Nephron (organoid): ENCODE data around the gene TLE4.

Experiments used
- H3K27ac Mint-ChIP-seq, 3 experiments: 2 replicates each; pipeline ENCODE4 v1.8.0; 2020; ENCODE audit warnings: mixed read lengths in 3 of 3, mild to moderate bottlenecking in 2 of 3, moderate library complexity in 1 of 3
- H3K27me3 Mint-ChIP-seq: 2 replicates; pipeline ENCODE4 v1.8.0; 2021; ENCODE audit warnings: low read depth, mild to moderate bottlenecking, moderate library complexity, mixed read lengths
- H3K36me3 Mint-ChIP-seq: 2 replicates; pipeline ENCODE4 v1.8.0; 2020; ENCODE audit warnings: low read depth, mixed read lengths
- H3K4me1 Mint-ChIP-seq: 2 replicates; pipeline ENCODE4 v1.8.0; 2020; ENCODE audit warnings: mixed read lengths
- H3K4me3 Mint-ChIP-seq, 3 experiments: 2 replicates each; pipeline ENCODE4 v1.8.0; 2020; ENCODE audit warnings: mild to moderate bottlenecking in 3 of 3, mixed read lengths in 3 of 3, moderate library complexity in 2 of 3
- H3K9me3 Mint-ChIP-seq: 2 replicates; pipeline ENCODE4 v1.8.0; 2020; ENCODE audit warnings: mixed read lengths
- CTCF ChIP-seq, 3 experiments: fragments of 200-600 bp; sonication (generic); IDR thresholded peaks; one replicate each; pipeline ENCODE4 v1.5.0; 2021; ENCODE audit warnings: antibody characterized with exemption in 3 of 3; ENCODE audit not compliant: unreplicated experiment in 3 of 3

The TLE4 gene

GRCh38 chr9:79658926-79659325 is 87.2 kb downstream of the TLE4 start:
- no peak for TF ChIP-seq CTCF (IDR thresholded peaks at IDR 0.05; ENCODE audit: unreplicated experiment in 3 of 3)
- no peak overlapping the region for H3K4me3 Mint-ChIP-seq
- H3K36me3 Mint-ChIP-seq, result peaks cover 40% of the 10 kb centered on the region
- H3K27ac Mint-ChIP-seq, result no peak overlapping the region
- peaks cover 30% of the 10 kb centered on the region for H3K4me1 Mint-ChIP-seq
- no peaks in the 10 kb centered on the region for H3K27me3 Mint-ChIP-seq
- no peaks in the 10 kb centered on the region for H3K9me3 Mint-ChIP-seq

GRCh38 chr9:79660615-79661014 is 88.8 kb downstream of the TLE4 start:
- no peak for TF ChIP-seq CTCF (IDR thresholded peaks at IDR 0.05; ENCODE audit: unreplicated experiment in 3 of 3)
- Mint-ChIP-seq H3K4me3 (no peak overlapping the region), H3K27me3 (no peaks in the 10 kb centered on the region), H3K4me1 (peaks cover 41% of the 10 kb centered on the region), H3K36me3 (peaks cover 29% of the 10 kb centered on the region), H3K9me3 (no peaks in the 10 kb centered on the region), H3K27ac (peak overlapping the region in 1 of 3 experiments; percentile 66)

- Mint-ChIP-seq H3K4me1 (peaks cover 41% of the 10 kb centered on the region), H3K27me3 (no peaks in the 10 kb centered on the region), H3K9me3 (no peaks in the 10 kb centered on the region), H3K27ac (no peak overlapping the region), H3K36me3 (peaks cover 26% of the 10 kb centered on the region), H3K4me3 (no peak overlapping the region)
- no peak for TF ChIP-seq CTCF (IDR thresholded peaks at IDR 0.05; ENCODE audit: unreplicated experiment in 3 of 3)
Measured at GRCh38 chr9:79661279-79661678, 89.5 kb downstream of the TLE4 start.

- no peak for TF ChIP-seq CTCF (IDR thresholded peaks at IDR 0.05; ENCODE audit: unreplicated experiment in 3 of 3)
- Mint-ChIP-seq H3K4me1 (peaks cover 41% of the 10 kb centered on the region), H3K27ac (peak overlapping the region; percentile 48 to 57 (median 54)), H3K36me3 (peaks cover 19% of the 10 kb centered on the region), H3K27me3 (no peaks in the 10 kb centered on the region), H3K9me3 (no peaks in the 10 kb centered on the region), H3K4me3 (peak overlapping the region in 2 of 3 experiments; percentile 38 to 39)
Measured at GRCh38 chr9:79661886-79662536, 90.2 kb downstream of the TLE4 start.

GRCh38 chr9:79662537-79662956 is 90.8 kb downstream of the TLE4 start:
- Mint-ChIP-seq H3K9me3 (no peaks in the 10 kb centered on the region), H3K36me3 (peaks cover 13% of the 10 kb centered on the region), H3K4me3 (peak overlapping the region; percentile 36 to 72 (median 59)), H3K27me3 (no peaks in the 10 kb centered on the region), H3K4me1 (peaks cover 41% of the 10 kb centered on the region), H3K27ac (peak overlapping the region; percentile 48 to 57 (median 54))
- TF ChIP-seq CTCF (IDR thresholded peaks at IDR 0.05; ENCODE audit: unreplicated experiment in 3 of 3), result no peak

- peak overlapping the region; percentile 5 to 34 (median 7) for H3K4me3 Mint-ChIP-seq
- no peaks in the 10 kb centered on the region for H3K9me3 Mint-ChIP-seq
- peak overlapping the region; percentile 3 to 40 (median 28) for H3K27ac Mint-ChIP-seq
- H3K27me3 Mint-ChIP-seq, result no peaks in the 10 kb centered on the region
- no peak for TF ChIP-seq CTCF (IDR thresholded peaks at IDR 0.05; ENCODE audit: unreplicated experiment in 3 of 3)
- H3K36me3 Mint-ChIP-seq, result peaks cover 12% of the 10 kb centered on the region
- H3K4me1 Mint-ChIP-seq, result peaks cover 45% of the 10 kb centered on the region
Measured at GRCh38 chr9:79663300-79663699, 91.5 kb downstream of the TLE4 start.
